Transverse colon (tissue), 4 donors: ENCODE data around the gene HBZ.

Experiments
- CTCF ChIP-seq, 5 experiments: fragments of 200-600 bp in 3 of 5; fragments of 450-650 bp in 2 of 5; sonication (generic) in 3 of 5; IDR thresholded peaks; 1 replicate in 2 of 5; 2 replicates in 3 of 5; pipeline ENCODE4 v1.5.1; 2016 to 2017; ENCODE audit warnings: antibody characterized with exemption in 5 of 5, inconsistent platforms in 3 of 5, mild to moderate bottlenecking in 2 of 5, moderate library complexity in 1 of 5
- POLR2A ChIP-seq: fragments of 450-650 bp; IDR thresholded peaks from one replicate; pipeline ENCODE4 v1.6.1; 2016; ENCODE audit warnings: antibody characterized with exemption, mild to moderate bottlenecking, moderate library complexity
- POLR2AphosphoS5 ChIP-seq, 3 donors: sonication (generic); formaldehyde crosslinking; IDR thresholded peaks; one replicate each; pipeline ENCODE4 v1.6.1; 2016; ENCODE audit warnings: antibody characterized with exemption in 3 of 3

- TF ChIP-seq CTCF (IDR thresholded peaks at IDR 0.05), result no peak
- TF ChIP-seq POLR2A, result no peak
- TF ChIP-seq POLR2AphosphoS5 (IDR thresholded peaks at IDR 0.05), result no peak
Observed at GRCh38 chr16:175011-175949, 22.8 kb downstream of the HBZ start.
